Measurements from ENCODE around the gene UCHL3.

- TF ChIP-seq POLR2A (IDR thresholded peaks at IDR 0.05; ENCODE audit: control extremely low read depth in 1 of 2, low read depth in 2 of 2, low read length in 2 of 2) (no peak), JUN (IDR thresholded peaks at IDR 0.05; ENCODE audit: low read depth, low read length) (no peak), BACH1 (IDR thresholded peaks at IDR 0.05; ENCODE audit: low read length) (no peak), CTCF (IDR thresholded peaks at IDR 0.05; ENCODE audit: control extremely low read depth in 1 of 3, insufficient read depth in 1 of 3, low read depth in 1 of 3, low read length in 3 of 3) (no peak), SP4 (IDR thresholded peaks at IDR 0.05; ENCODE audit: low read length) (no peak), ATF3 (IDR thresholded peaks at IDR 0.05; ENCODE audit: insufficient read depth, low read depth, low read length) (no peak), RXRA (IDR thresholded peaks at IDR 0.05; ENCODE audit: insufficient read depth, low read depth, low read length) (no peak), SIN3A (conservative IDR thresholded peaks at IDR 0.05 in 1 of 2, IDR thresholded peaks at IDR 0.05 in 1 of 2; ENCODE audit: low read depth in 1 of 2, low read length in 2 of 2) (no peak), CEBPB (IDR thresholded peaks at IDR 0.05; ENCODE audit: low read depth, low read length) (peak; percentile 67; the same call in 1 of the 2 replicates), SRF (IDR thresholded peaks at IDR 0.05; ENCODE audit: low read depth, low read length) (no peak), EP300 (IDR thresholded peaks at IDR 0.05; ENCODE audit: borderline replicate concordance in 1 of 2, low read depth in 2 of 2, low read length in 2 of 2) (no peak), EZH2 (IDR thresholded peaks at IDR 0.05; ENCODE audit: low read depth, low read length, severe bottlenecking) (no peak), CHD7 (IDR thresholded peaks at IDR 0.05; ENCODE audit: insufficient replicate concordance, low read length) (no peak)
Observed at GRCh38 chr13:75607447-75607846, 57.9 kb downstream of the UCHL3 start.

Measured in H1 (cell line).